HepG2 (cell line): Measurements from ENCODE around the gene TAB2. TPM values are rescaled to one million over a fixed set of nuclear protein-coding genes. Genes with fewer than 3 reads are reported as not detected.

Experiments
- FOXK1 ChIP-seq: sonication (generic); formaldehyde crosslinking; IDR thresholded peaks from 2 replicates; pipeline ENCODE4 v1.4.0; 2020; ENCODE audit warnings: low read depth, missing genetic modification reagents, borderline replicate concordance
- KLF16 ChIP-seq, 2 experiments: sonication (generic) in 1 of 2; formaldehyde crosslinking in 1 of 2; IDR thresholded peaks; 2 replicates each; pipeline versions ENCODE4 v1.6.1 to v1.8.0; 2016 to 2023; ENCODE audit warnings: missing genetic modification reagents in 2 of 2, missing compliant biosample characterization in 1 of 2
- LCORL ChIP-seq, 2 experiments: fragments of 450-650 bp in 1 of 2; sonication (generic) in 1 of 2; formaldehyde crosslinking in 1 of 2; IDR thresholded peaks; 2 replicates each; pipeline versions ENCODE4 v1.5.0 to v1.6.1; 2017 to 2020; ENCODE audit warnings: antibody characterized with exemption in 1 of 2, missing genetic modification reagents in 1 of 2
- NFE2 ChIP-seq: sonication (generic); formaldehyde crosslinking; IDR thresholded peaks from 2 replicates; pipeline ENCODE4 v1.4.0; 2020; ENCODE audit warnings: missing genetic modification reagents
- PREB ChIP-seq: sonication (generic); formaldehyde crosslinking; IDR thresholded peaks from 2 replicates; pipeline ENCODE4 v1.4.0; 2020; ENCODE audit warnings: missing genetic modification reagents
- PRPF4 ChIP-seq: fragments of 200-400 bp; formaldehyde crosslinking; IDR thresholded peaks from 2 replicates; pipeline ENCODE4 v1.6.1; 2016; ENCODE audit warnings: low read length, low read depth; ENCODE audit not compliant: poor library complexity, severe bottlenecking
- RARA ChIP-seq: IDR thresholded peaks from 2 replicates; pipeline ENCODE4 v1.6.1; 2016; ENCODE audit warnings: missing genetic modification reagents, missing compliant biosample characterization
- REL ChIP-seq: sonication (generic); formaldehyde crosslinking; conservative IDR thresholded peaks from 2 replicates; pipeline ENCODE4 v1.8.0; 2022; ENCODE audit warnings: mild to moderate bottlenecking, missing genetic modification reagents, moderate library complexity
- ZNF205 ChIP-seq: IDR thresholded peaks from 2 replicates; pipeline ENCODE4 v1.6.1; 2018; ENCODE audit warnings: missing biosample characterization, missing genetic modification reagents
- ZNF280D ChIP-seq: sonication (generic); formaldehyde crosslinking; IDR thresholded peaks from 2 replicates; pipeline ENCODE4 v1.5.1; 2020; ENCODE audit warnings: mild to moderate bottlenecking, missing genetic modification reagents
- ZNF281 ChIP-seq: sonication (generic); formaldehyde crosslinking; IDR thresholded peaks from 2 replicates; pipeline ENCODE4 v1.4.0; 2020; ENCODE audit warnings: missing genetic modification reagents, borderline replicate concordance
- ZNF33A ChIP-seq: sonication (generic); formaldehyde crosslinking; IDR thresholded peaks from 2 replicates; pipeline ENCODE4 v1.5.1; 2020; ENCODE audit warnings: missing genetic modification reagents, mild to moderate bottlenecking, moderate library complexity, borderline replicate concordance
- ZNF619 ChIP-seq: sonication (generic); formaldehyde crosslinking; IDR thresholded peaks from 2 replicates; pipeline ENCODE4 v1.4.0; 2020; ENCODE audit warnings: mild to moderate bottlenecking, missing genetic modification reagents
- polyA plus RNA-seq, 8 experiments: library from polyadenylated mRNA; depleted of rRNA in 3 of 8; stranded (reverse) in 7 of 8; unstranded in 1 of 8; fragments of >200 nt; fragmentation: Illumina TruSeq in 4 of 8; extraction: Trizol in 4 of 8; gene quantifications; 2 replicates each; pipeline versions ENCODE4 v1.2.1 to v1.2.3, GENCODE V29; 2011 to 2016; ENCODE audit warnings: low read depth in 4 of 8, missing spikeins in 1 of 8, mixed read lengths in 1 of 8; ENCODE audit not compliant: insufficient read depth in 1 of 8
- total RNA-seq, 5 experiments: library from RNA; depleted of rRNA; stranded (reverse); fragments of >200 nt; fragmentation: Illumina TruSeq; extraction: Trizol; gene quantifications; 2 replicates each; pipeline ENCODE4 v1.2.3, GENCODE V29; 2016; ENCODE audit warnings: low read depth in 1 of 5
- TF ChIP-seq, protein P1 (sequence below): sonication (generic); formaldehyde crosslinking; IDR thresholded peaks from 2 replicates; pipeline ENCODE4 v1.4.0; 2020; ENCODE audit warnings: missing genetic modification reagents, borderline replicate concordance
- TF ChIP-seq, protein P2 (sequence below): sonication (generic); formaldehyde crosslinking; IDR thresholded peaks from 2 replicates; pipeline ENCODE4 v1.4.0; 2020; ENCODE audit warnings: missing genetic modification reagents
- TF ChIP-seq, protein P3 (sequence below): sonication (generic); formaldehyde crosslinking; IDR thresholded peaks from 2 replicates; pipeline ENCODE4 v1.4.0; 2020; ENCODE audit warnings: missing genetic modification reagents

Gene TAB2
- total and polyA plus RNA-seq, 2 of the 13 experiments (the other 11 are each of a cell fraction or from before 2014, with no cell fraction given), result 23.7 to 50.2 TPM

DNA sequence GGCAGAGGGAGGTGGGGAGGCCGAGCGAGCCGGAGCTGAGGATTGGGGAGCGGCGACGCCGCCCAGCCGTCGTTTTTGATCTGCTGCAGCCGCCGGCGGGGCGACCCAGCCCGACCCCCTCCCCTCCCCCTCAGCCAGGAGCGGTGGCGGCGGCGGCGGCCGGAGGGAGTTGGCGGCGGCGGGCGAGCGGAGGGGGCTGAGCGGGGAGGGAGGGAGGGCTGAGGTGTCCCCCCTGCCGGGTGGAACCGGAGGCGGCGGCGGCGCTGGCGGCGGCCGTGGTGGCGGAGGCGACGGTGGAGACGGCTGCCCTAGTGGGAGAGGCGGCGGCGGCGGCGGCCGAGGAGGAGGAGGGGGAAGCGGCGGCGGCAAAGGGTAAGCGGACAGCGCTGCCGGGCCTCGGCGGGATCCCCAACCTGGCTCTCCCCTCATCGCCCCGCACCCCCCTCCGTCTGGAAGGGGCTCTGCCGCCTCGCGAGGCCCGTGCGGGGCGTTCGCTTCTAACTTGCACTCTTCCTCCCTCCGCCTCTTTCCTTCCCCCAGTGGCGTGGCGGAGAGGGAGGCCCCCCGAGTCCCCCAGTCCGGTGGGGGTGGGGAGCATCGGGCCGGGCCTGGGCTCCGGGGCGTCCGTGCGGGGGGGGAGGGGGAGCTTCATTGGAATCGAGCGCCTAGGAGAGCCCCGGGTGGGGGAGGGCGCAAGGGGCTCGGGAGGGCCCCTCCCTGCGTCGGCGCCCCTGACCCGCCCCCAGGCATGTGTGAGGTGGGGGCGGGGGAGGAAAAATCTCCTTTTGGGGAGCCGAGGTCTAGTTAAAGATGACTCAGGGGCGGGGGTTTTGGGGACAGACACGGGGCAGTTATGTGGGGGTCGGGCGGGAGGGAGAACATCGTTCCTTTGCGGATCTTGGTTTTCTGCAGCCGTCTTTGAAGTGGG lies at the start of gene TAB2 (continued):
- TF ChIP-seq, protein P1, sequence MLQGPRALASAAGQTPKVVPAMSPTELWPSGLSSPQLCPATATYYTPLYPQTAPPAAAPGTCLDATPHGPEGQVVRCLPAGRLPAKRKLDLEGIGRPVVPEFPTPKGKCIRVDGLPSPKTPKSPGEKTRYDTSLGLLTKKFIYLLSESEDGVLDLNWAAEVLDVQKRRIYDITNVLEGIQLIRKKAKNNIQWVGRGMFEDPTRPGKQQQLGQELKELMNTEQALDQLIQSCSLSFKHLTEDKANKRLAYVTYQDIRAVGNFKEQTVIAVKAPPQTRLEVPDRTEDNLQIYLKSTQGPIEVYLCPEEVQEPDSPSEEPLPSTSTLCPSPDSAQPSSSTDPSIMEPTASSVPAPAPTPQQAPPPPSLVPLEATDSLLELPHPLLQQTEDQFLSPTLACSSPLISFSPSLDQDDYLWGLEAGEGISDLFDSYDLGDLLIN (CRISPR knock-in tag), result no peak
- TF ChIP-seq ZNF33A (CRISPR knock-in tag) (no peak), ZNF205 (no peak), ZNF619 (CRISPR knock-in tag) (no peak), LCORL (IDR thresholded peaks at IDR 0.05) (no peak), LCORL (CRISPR knock-in tag; IDR thresholded peaks at IDR 0.05) (0 out of 2 replicates have a peak, but pooled peaks have one; percentile 17), ZNF280D (CRISPR knock-in tag) (no peak), FOXK1 (CRISPR knock-in tag) (no peak), KLF16 (CRISPR knock-in tag; IDR thresholded peaks at IDR 0.05) (no peak), ZNF281 (CRISPR knock-in tag) (peak; percentile 65), PREB (CRISPR knock-in tag) (no peak), REL (CRISPR knock-in tag) (no peak), RARA (CRISPR knock-in tag) (no peak), NFE2 (CRISPR knock-in tag) (no peak), PRPF4 (no peak)
- TF ChIP-seq, protein P2, sequence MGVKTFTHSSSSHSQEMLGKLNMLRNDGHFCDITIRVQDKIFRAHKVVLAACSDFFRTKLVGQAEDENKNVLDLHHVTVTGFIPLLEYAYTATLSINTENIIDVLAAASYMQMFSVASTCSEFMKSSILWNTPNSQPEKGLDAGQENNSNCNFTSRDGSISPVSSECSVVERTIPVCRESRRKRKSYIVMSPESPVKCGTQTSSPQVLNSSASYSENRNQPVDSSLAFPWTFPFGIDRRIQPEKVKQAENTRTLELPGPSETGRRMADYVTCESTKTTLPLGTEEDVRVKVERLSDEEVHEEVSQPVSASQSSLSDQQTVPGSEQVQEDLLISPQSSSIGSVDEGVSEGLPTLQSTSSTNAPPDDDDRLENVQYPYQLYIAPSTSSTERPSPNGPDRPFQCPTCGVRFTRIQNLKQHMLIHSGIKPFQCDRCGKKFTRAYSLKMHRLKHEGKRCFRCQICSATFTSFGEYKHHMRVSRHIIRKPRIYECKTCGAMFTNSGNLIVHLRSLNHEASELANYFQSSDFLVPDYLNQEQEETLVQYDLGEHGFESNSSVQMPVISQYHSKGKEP (CRISPR knock-in tag), result no peak
- TF ChIP-seq, protein P3, sequence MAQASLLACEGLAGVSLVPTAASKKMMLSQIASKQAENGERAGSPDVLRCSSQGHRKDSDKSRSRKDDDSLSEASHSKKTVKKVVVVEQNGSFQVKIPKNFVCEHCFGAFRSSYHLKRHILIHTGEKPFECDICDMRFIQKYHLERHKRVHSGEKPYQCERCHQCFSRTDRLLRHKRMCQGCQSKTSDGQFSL (CRISPR knock-in tag), result no peak; the same call in none of the 2 replicates
